NCI-H2171 treated with DMSO at 0.1 percent for 48 hours (cell line): ENCODE data around the gene RGL1.
A peak's percentile ranks its signal among the peaks of the same experiment; 100 is the strongest.

Source experiments
- DNase-seq: peaks from one replicate; lab custom pipeline; 2025; lab: John Stamatoyannopoulos, UW

RGL1 gene

DNA sequence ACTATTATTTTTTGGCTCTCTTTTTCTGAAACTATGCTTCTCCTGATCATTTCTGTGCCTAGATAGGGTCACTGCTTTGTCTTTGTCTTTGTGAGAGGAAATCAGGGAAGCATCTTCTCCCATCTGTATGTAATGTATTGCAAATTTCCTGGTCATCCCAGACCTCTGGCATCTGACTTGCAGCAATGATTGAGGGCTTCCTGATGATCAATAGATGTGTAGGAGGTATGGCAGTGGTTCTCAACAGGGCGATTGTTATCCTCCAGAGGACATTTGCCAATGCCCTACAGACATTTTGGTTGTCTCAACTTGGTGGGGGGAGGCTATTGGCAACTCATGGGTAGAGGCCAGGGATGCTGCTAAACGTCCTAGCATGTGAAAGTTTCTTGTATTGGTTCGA, 64.7 kb downstream of the RGL1 start:
- DNase-seq, result no peak

DNA sequence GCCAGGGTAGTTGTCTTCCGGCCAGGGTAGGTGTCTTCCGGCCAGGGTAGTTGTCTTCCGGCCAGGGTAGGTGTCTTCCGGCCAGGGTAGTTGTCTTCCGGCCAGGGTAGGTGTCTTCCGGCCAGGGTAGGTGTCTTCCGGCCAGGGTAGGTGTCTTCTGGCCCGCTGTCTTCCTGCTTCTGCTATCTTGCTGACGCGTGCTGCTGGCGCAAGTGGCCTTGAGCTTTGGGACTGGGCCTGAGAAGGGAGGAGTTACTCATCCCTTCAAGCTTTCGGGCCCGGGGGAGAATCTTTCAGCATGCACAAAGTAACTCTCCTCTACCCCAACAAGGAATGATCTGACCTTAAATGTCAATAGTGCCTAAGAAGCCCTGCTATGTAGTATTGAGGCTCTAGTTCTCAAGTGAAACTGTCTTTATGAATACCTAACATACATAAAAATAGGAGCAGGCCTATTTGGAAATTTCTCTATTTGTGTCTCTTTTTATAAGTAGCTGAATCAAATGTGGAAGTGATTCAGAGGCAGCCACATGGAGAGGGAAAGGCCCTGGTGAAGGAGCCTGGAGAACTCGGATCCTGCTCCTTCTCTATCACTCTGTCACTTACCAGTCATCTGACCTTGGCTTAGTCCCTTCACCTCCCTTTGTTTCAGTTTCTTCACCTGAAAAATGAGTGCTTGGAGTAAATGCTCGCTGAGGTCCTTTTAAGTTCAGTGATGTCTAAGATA, 65.6 kb downstream of the RGL1 start:
- DNase-seq, result no peak

DNA sequence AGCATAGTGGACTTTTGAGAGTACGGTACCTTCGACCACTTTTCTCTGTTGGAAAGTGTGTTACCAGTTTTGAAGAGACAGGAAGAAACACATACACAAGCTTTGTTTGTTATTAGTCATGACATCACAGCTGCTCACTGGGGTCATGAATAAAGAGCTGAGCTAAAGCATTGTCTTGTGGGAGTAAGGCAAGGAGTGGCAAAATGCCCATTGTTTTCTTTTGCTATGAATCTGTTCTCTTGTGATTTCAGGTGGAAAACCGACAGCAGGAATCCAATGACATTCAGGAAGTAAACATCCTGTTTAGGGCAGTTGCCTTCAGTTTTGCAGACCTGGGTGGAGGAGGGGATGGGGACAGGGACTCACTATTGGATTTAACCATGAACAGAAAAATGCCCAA, 66.2 kb downstream of the RGL1 start:
- DNase-seq, result peak; percentile 61

DNA sequence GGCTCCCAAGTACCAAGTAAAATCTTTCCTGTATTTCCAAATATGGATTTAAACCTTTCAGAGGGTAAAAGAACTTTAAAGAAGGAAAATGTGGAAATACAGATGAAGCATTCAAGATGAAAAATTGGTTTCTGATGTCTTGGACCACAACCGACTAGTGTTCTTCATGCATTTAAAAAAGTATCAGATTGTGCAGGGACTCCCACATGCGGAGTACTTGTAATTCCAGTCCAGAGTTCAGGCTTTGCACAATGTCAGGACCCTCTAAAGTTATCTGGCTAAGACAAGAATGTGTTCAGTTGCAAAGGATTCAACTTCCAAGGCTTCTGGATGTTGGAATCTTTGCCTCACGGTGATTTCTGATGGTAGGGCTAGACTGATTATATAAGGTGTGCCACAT, 66.7 kb downstream of the RGL1 start:
- DNase-seq, result no peak

DNA sequence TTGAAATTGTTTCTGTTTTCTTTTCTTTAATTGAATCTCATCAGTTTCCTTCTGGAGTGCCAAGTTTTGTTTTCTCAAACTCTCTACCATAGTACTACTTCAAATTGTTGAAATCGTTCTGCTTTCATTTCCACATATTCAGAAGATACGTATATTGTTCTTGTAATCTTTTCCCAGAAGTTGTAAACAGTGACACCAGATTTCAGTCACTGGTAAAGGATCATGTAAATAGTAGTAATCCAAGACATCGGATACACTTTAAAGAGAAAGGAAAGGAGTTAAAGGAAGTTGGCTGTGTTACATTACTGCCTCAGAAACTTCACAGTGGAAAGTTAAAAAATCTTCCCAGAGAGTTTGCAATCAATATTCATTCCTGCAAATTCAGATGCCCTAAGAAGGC, 67.5 kb downstream of the RGL1 start:
- no peak for DNase-seq

DNA sequence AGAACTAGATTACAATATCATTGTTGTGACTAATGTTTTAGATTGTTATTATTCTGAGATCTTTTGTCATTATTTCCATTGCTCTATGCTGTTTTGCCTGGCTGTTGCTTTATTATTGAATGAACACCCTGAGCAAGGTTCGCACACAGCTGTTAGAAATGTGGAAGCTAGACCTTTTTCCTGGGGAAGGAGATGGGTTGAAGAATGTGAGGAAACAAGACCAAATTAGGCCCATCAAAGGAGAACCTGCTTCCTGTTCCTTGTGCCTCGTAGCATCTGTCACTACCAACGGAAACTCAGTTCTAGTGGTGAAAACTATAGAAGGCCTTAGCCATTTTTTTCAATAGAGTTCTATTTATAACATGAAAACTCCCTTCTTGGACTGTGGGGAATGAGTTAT, 68.7 kb downstream of the RGL1 start:
- DNase-seq, result peak; percentile 32

DNA sequence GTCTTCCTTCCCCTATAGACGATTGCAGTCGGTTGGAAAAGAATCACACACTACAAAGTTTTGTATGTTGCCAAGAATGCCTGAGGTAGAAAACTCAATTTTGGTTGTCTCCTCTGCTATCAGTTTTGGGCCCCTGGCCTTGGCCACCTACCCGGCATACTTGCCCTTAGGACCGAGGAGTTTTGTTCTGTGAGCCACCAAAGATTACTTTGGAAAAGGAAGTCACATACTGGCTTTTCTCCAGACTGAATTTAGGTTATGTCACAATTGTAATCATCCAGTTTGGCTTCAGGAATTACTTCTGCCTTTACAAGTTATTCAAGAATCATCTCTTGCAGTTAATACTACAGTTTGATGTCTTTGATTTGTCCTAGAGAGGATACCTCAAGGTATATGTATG, 71.4 kb downstream of the RGL1 start:
- DNase-seq, result no peak

DNA sequence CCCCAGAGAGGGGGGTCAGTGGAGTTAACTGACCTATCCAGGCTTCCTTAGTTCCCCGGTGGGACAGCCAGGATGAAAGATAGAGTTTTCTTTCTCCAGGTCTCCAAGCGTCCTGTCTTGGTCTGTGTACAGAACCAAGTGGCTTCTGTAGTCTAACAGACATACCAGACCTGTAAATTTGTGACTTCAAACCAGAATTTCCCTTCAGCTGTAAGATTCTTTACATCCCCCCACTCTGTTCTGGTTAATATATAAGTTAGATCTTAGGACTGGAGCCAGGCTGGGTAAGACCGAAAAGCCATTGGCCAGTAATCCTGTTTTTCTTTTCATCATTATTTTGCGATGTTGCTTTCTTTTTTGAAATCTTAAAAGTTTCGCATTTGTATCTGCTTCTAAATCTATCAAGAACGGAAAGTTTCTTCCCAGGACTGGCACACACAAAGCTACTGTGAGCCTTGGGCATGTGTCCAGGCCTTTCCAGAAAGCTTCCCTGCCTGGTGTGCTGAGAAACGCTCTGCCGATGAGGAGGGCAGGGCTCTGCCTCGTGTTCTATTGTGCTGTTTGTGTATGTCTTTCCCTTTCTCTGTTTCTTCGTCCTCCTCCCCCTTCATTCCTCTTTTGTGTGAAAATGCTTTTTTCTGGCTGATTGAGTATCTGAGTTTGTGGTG, 72.3 kb downstream of the RGL1 start:
- DNase-seq, result no peak

DNA sequence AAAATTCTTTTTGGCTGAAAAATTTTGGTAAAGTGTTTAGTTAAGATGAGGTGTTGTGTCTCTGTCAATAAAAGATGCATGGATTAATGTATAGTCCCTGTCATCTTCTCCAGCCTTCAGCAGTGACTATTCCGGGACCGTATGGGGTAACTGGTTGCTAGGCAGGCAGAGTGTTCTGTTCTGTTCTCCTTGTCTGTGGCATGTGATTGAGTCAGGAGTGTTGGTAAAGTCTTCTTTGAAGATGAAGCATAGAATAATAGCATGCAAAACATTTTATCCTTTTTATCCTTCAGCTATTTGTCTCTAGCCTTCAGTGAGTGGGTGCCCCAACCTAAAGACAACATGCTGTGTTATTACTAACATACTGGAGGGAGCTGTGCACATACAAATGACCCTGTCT, 74.6 kb downstream of the RGL1 start:
- DNase-seq, result no peak

DNA sequence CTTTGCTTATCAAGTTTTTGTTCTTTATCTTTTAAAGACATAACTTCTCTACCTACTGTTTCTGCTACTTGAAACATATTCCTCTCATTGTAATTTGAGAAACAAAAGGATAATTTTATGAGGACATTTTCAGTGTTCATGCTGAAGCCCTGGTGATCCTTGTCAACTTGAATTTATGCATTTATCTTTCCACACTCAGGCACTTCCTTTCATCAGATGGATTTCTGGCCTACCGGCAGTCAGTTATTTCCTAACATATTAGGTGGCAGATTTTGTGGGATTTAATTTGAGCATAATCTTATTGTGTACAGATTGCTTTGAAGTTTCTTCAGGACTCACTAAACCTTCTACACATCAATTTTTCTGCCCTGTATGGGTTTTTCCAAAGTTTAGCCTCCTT, 75.0 kb downstream of the RGL1 start:
- DNase-seq, result no peak

DNA sequence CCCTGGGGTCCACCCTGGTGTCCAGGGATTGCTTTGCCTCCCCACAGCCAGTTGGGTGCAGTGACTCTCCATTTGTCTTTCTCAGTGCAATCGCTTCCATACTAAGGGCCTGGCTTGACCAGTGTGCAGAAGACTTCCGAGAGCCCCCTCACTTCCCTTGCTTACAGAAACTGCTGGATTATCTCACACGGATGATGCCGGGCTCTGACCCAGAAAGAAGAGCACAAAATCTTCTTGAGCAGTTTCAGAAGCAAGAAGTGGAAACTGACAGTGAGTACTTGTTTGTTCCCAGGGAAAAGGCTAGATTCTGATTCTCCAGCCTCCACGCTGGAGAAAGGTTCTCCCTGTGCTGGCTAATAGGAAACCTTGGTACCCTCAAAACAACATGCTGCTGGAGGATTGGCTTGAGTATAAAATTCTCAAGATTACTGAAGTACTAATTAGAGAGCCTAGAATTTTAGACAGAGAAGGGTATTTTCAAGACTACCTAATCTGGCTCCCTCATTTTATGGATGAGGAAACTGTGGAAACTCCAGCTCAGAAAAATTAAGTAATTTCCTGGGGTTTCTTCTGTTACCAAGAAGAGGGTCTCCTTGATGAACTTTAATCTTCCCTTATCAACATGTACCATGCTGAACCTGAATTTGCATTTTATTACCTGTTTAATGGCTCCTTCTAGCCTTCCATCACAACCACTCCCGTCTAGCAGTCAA, 75.8 kb downstream of the RGL1 start:
- DNase-seq, result no peak

DNA sequence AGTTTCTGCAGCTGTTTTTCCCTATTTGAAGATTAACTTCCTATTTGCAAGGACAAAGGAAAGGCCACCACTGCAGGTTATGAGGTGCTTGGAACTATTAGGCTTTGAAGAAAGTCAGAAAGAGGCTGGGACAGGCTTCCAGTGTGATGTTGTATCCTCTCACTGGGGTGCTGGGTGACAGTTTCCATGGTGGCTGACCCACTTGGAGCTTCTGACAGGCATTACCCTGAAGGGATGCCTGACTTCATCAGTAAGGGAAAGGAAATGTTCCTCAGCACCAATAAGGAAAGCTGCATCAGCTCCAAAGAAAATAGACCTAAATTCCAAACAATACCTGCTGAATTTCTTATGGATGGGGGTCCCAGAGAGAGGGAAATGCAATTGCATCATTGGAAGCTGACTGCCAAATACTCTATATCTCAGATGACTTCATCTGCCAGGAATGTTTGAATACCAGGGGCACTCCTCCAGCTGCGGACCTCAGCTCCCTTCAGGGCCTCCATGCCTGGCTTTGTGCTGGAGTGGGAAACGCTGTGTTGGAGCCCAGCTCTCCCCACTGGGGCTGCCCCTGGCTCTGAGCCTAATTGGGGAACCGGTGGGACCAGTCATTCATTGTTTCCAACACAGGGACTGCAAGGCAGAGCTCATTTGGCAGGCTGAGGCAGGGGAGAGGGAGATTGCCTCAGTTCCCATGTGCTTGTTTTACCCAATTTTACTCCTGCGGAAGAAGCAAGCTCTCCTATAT, 76.6 kb downstream of the RGL1 start:
- peak; percentile 7 for DNase-seq

DNA sequence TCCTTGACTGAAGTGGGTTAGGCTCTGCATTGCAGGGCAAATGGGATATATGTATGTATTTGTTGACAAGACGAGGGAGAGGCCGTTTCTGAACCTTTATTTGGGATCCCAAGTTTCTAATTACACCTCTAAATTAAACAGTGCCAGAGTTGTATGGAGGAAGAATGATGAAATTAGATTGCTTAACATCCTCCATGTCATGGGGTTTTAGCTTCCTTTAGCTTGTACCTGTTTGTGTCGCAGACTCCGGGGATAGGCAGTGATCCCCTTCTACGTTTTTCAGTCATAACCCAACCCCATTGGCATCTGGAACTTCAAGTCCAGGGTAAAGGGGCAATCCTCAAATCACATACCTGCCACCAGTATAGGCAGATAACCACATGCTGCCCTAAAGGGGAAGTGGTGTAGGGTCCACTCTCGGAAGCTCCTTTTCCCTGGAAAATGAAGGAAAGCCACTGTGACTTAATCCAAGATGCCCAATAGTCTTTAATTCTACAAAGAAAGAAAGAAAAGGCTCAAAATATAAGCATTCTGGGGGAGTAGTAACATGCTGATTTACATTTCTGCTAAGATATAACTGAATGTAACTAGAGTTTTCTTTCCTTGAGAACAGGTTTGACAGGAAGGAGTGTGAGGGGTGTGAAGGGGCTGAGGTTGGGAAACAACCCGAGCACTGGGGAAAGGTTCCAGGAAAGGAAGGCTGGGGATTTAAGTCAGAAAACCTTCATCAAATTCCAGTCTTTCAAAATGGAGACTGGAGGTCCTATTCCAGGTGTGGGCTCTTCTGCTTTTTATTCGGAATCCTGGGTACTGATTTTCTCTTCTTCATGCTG, 77.6 kb downstream of the RGL1 start:
- no peak for DNase-seq

DNA sequence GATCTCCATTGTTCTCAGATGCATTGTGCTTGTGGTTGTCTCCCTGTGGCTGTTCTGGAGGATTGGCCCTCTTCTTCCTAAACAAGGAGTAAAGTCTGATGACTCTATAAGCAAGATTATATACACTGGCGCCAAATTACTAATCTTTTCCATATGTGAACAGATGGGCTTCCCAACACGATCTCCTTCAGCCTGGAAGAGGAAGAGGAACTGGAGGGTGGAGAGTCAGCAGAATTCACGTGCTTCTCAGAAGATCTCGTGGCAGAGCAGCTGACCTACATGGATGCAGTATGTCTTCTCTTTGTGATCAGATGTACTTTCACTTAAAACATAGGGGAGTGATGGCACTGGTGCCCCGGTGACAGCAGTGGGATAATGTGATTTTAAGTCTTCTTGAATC, 78.7 kb downstream of the RGL1 start:
- no peak for DNase-seq

DNA sequence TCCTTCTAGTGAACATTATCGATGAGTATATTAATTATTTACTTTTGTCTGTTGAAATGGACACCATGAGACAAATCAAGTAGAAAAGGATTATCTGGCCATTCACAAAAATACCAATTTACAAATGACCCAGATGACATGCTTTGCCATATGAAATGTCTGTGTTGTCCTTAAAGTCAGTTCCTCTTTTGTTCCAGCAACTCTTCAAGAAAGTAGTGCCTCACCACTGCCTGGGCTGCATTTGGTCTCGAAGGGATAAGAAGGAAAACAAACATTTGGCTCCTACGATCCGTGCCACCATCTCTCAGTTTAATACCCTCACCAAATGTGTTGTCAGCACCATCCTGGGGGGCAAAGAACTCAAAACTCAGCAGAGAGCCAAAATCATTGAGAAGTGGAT, 79.6 kb downstream of the RGL1 start:
- DNase-seq, result no peak

DNA sequence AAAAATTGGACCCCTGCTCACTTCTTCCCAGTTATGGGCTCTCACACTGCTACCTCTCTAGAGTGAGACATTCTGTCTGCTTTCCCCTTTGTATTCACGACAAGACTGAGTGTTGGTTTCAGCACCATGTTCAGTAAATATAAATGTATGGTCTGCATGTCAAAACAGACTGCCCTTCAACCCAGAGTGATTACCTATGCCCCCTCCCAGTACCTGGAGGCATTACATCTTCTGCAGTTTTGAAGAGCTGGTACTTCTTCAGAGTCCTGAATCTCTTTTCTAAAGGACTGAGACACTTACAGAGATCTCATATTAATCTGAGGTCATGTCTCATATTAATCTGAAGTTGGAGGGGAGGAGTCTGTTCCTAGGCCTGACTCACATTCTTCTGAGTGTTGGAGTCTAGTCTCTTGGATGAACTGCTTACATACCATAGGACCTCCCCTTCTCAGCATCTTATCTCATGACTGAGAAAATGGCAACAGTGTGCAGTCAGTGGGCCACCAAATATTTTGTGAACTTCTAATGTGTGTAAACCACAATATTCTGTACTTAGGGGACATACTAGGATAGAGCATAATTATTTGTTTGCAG, 80.3 kb downstream of the RGL1 start:
- no peak for DNase-seq

DNA sequence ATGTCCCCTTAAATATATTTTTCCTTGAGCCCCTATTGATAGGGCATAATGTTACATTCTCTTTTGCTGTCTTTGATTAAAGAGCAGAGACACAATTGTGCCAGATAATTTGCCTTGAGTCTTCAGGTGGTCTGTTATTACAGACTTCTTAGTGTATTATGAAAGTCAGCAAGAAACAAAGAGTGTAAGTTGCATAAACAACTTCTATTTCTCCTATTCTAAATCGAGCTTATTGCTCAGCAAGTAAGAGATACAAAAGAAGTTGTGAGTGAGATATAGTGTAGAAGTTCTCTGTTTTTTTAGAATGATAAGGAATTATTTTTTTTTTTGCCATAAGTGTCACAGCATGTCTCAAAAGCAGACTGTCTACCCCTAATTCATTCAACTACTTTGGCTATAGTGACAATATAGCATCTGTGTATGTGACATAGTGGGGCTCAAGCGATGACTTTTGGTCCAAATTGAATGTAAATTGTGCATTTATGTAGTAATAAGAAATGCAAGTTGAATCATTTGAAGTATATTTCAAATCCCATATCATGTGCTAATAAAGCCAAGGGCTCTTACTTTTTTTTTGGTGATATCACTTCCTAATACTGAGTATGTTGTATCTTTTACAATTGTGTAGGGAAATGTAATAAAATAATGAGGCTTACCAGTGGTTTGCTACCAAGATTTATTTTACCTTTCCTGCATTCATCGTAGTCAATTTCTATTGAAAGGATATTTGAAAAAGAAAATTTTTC, 81.3 kb downstream of the RGL1 start:
- DNase-seq, result no peak

DNA sequence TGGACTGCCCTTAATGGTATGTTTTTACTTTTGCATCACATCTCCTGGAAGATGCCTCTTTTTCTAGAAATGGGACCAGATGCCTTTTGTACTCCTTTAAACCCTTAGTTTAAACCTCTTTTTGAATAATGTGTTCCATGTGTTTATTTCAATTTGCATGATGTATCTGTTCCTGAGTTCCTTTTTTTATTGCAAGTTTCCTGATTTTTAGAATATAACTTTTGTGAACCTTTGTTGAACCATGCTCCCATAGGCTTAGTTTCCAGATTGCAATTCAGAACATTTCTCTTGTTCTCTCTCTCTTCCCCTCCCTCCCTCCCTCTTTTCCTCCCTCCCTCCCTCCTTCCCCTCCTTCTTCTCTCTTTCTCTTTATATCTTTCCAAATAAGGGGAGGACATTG, 81.9 kb downstream of the RGL1 start:
- no peak for DNase-seq

DNA sequence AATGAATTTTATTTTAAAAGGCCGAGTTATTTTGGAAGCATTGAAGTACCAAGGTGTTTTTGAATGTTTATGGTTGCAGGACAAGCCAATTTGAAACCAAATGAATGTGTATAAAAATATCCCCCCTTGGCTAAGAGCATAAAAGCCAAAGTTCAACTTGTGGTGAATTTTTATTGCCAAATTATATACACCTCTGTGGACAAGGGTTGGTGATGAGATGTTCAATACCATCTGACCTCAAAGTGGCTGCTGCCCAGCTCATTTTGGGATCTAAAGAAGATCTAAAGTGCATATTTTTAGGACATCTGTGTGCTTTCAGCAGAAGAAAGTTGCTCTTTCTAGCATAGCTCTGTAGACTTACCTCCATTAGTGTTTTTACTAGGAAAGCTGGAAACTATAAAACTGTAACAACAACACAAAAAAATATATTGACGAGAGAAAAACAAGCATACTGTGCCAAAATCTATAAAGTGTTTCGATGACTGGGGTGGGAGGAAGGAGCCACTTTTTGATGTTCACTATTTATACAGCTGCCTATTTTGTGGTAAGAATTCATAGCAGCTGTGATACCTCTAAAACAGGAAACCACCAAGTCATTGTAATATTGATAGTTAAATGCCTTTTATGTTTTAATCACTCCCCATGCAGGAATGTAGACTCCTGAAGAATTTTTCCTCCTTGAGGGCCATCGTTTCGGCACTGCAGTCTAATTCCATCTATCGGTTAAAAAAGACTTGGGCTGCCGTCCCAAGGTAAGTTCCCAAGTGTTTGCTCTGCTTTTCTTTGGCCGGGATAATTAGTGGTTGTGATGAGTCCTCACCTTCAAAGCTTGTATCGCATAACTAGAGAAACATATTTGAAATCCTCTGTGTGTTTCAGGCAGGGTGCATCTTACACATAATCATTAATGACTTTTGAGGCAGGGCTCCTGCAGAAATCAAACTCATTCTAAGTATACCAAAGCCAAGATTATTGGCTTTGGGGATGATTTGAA, 83.2 kb downstream of the RGL1 start:
- DNase-seq, result no peak
